CD4-positive, alpha-beta T cell (primary cell): ENCODE measurements around the gene IFT57. TPM values are rescaled to one million over a fixed set of nuclear protein-coding genes. Genes with fewer than 3 reads are reported as not detected.

Source experiments
- ATAC-seq: fragments of 200-7000 bp; cut with Tn5 transposase; one replicate; pipeline ENCODE4 v1.10.0; 2022; ENCODE audit warnings: mild to moderate bottlenecking; ENCODE audit not compliant: poor library complexity
- CTCF ChIA-PET: fragments of 350-600 bp; sonication (Branson Sonifier 250); formaldehyde crosslinking; loops from one replicate; lab custom pipeline; 2021; ENCODE audit warnings: antibody characterized with exemption, inconsistent platforms; lab: Charles Lee
- POLR2A ChIA-PET: fragments of 350-600 bp; sonication (Branson Sonifier 250); formaldehyde crosslinking; loops from one replicate; lab custom pipeline; 2021; ENCODE audit warnings: antibody characterized with exemption, inconsistent platforms; lab: Charles Lee
- DNase-seq, 14 experiments: peaks; one replicate each; pipeline ENCODE4 v3.0.0-alpha.2; 2013 to 2020; ENCODE audit warnings: mixed read lengths in 2 of 14
- H3K27ac ChIP-seq, 2 donors: one replicate each; pipeline versions ENCODE4 v1.5.1 to v1.7.0; 2013; ENCODE audit warnings: low read length in 2 of 2, low read depth in 1 of 2, mild to moderate bottlenecking in 1 of 2
- H3K27me3 ChIP-seq, 2 experiments: 1 replicate in 1 of 2; 2 replicates in 1 of 2; pipeline versions ENCODE4 v1.6.1 to v1.7.0; 2013; ENCODE audit warnings: low read length in 2 of 2, control low read depth in 1 of 2, mild to moderate bottlenecking in 1 of 2, moderate library complexity in 1 of 2; ENCODE audit not compliant: insufficient read depth in 2 of 2, control insufficient read depth in 1 of 2
- H3K36me3 ChIP-seq: one replicate; pipeline ENCODE4 v1.6.1; 2013; ENCODE audit warnings: low read length, control low read depth; ENCODE audit not compliant: insufficient read depth
- H3K4me1 ChIP-seq: one replicate; pipeline ENCODE4 v1.6.1; 2013; ENCODE audit warnings: low read length, control low read depth; ENCODE audit not compliant: insufficient read depth
- H3K4me3 ChIP-seq: one replicate; pipeline ENCODE4 v1.5.1; 2013; ENCODE audit warnings: mild to moderate bottlenecking, low read length, moderate library complexity
- H3K9me3 ChIP-seq, 2 experiments: 1 replicate in 1 of 2; 2 replicates in 1 of 2; pipeline versions ENCODE4 v1.6.1 to v1.7.0; 2013; ENCODE audit warnings: low read length in 2 of 2, mild to moderate bottlenecking in 2 of 2, control low read depth in 1 of 2, moderate library complexity in 1 of 2; ENCODE audit not compliant: control insufficient read depth in 1 of 2, insufficient read depth in 1 of 2
- H3K27ac Mint-ChIP-seq: one replicate; pipeline ENCODE4 v1.8.0; 2020; ENCODE audit warnings: mixed read lengths
- H3K27me3 Mint-ChIP-seq: one replicate; pipeline ENCODE4 v1.8.0; 2021; ENCODE audit warnings: mixed read lengths
- H3K36me3 Mint-ChIP-seq: one replicate; pipeline ENCODE4 v1.8.0; 2021; ENCODE audit warnings: low read depth, mixed read lengths
- H3K4me1 Mint-ChIP-seq: one replicate; pipeline ENCODE4 v1.8.0; 2021; ENCODE audit warnings: low read depth, mixed read lengths
- H3K4me3 Mint-ChIP-seq: one replicate; pipeline ENCODE4 v1.8.0; 2020; ENCODE audit warnings: mild to moderate bottlenecking, mixed read lengths
- H3K9me3 Mint-ChIP-seq: one replicate; pipeline ENCODE4 v1.8.0; 2020; ENCODE audit warnings: mixed read lengths
- CTCF ChIP-seq: fragments of 200-600 bp; IDR thresholded peaks from one replicate; pipeline ENCODE4 v1.8.0; 2022; ENCODE audit warnings: antibody characterized with exemption, mild to moderate bottlenecking
- intact Hi-C, 2 experiments: fragments of 100-400 bp; cut with DNase I in 1 of 2; cut with micrococcal nuclease in 1 of 2; formaldehyde crosslinking; loops; one replicate each; pipeline versions ENCODE4 v1.15.1 to v1.9.0; 2023 to 2025; cut with DNase I, micrococcal nuclease
- total RNA-seq, 174 experiments: library from RNA in 2 of 174; stranded (reverse) in 2 of 174; gene quantifications; one replicate each; pipeline ENCODE4 v1.2.3 and lab custom pipeline; 2021 to 2026

Gene IFT57
- total RNA-seq, 2 experiments from 2014 or later = 56.6 to 58.6 TPM

GRCh38 chr3:108241721-108242120, 19.5 kb upstream of the IFT57 start:
- POLR2A ChIA-PET = no interaction called here
- intact Hi-C loops = no loop called here
- Histone ChIP-seq H3K4me3 (no peak overlapping the region), H3K27ac (no peak overlapping the region), H3K4me1 (no peaks in the 10 kb centered on the region), H3K27me3 (no peaks in the 10 kb centered on the region), H3K9me3 (peaks cover 0 to 4% of the 10 kb centered on the region in 2 experiments), H3K36me3 (no peaks in the 10 kb centered on the region)
- DNase-seq = no peak
- CTCF ChIA-PET = no interaction called here
- no peak for TF ChIP-seq CTCF
- Mint-ChIP-seq H3K27me3 (no peaks in the 10 kb centered on the region), H3K4me3 (no peak overlapping the region), H3K4me1 (no peaks in the 10 kb centered on the region), H3K27ac (no peak overlapping the region), H3K9me3 (no peaks in the 10 kb centered on the region), H3K36me3 (no peaks in the 10 kb centered on the region)
- no peak for ATAC-seq

GRCh38 chr3:108241146-108241545, 18.9 kb upstream of the IFT57 start:
- ATAC-seq = no peak
- H3K9me3 Mint-ChIP-seq = no peaks in the 10 kb centered on the region
- H3K36me3 Mint-ChIP-seq = no peaks in the 10 kb centered on the region
- DNase-seq = no peak
- CTCF ChIA-PET = no interaction called here
- no peak overlapping the region for H3K27ac Mint-ChIP-seq
- no peak for TF ChIP-seq CTCF
- no peaks in the 10 kb centered on the region for H3K27me3 Mint-ChIP-seq
- Histone ChIP-seq H3K9me3 (peaks cover 0 to 7% of the 10 kb centered on the region in 2 experiments), H3K27me3 (no peaks in the 10 kb centered on the region), H3K4me3 (no peak overlapping the region), H3K27ac (no peak overlapping the region), H3K4me1 (no peaks in the 10 kb centered on the region), H3K36me3 (no peaks in the 10 kb centered on the region)
- intact Hi-C loops = no loop called here
- POLR2A ChIA-PET = no interaction called here
- no peaks in the 10 kb centered on the region for H3K4me1 Mint-ChIP-seq
- no peak overlapping the region for H3K4me3 Mint-ChIP-seq

DNA sequence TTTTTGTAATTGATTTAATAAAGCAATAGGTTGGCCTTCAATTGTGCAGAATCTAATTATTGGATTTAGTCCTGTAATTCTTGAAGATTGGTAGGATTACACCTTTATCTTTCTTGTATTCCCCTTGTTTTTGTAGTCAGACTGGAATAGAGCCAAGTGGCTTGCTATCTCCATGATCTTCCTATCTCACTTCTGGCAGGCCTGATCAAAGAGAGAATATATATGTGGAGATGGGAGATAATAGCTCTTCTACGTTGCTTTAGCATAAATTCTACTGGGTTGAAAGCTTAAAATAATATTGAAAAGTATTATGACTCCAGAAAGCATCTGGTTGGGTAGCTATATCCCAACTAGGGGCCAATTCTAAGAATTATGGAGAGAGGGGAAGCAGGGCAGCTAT, 16.9 kb upstream of the IFT57 start:
- no peak overlapping the region for H3K4me3 Mint-ChIP-seq
- ChIA-PET POLR2A (interaction anchor here (0.9 to 1.1 kb wide), 2 partner anchors 16 to 24 kb away, joined by 3 read pairs; no protein-coding TSS in a partner anchor), CTCF (no interaction called here)
- no peak for ATAC-seq
- Histone ChIP-seq H3K9me3 (peaks cover 0 to 4% of the 10 kb centered on the region in 2 experiments), H3K36me3 (no peaks in the 10 kb centered on the region), H3K4me3 (no peak overlapping the region), H3K27ac (no peak overlapping the region), H3K4me1 (no peaks in the 10 kb centered on the region), H3K27me3 (no peaks in the 10 kb centered on the region)
- no peaks in the 10 kb centered on the region for H3K4me1 Mint-ChIP-seq
- no peaks in the 10 kb centered on the region for H3K27me3 Mint-ChIP-seq
- no peak for TF ChIP-seq CTCF
- no peak for DNase-seq
- no peaks in the 10 kb centered on the region for H3K36me3 Mint-ChIP-seq
- H3K27ac Mint-ChIP-seq = no peak overlapping the region
- H3K9me3 Mint-ChIP-seq = no peaks in the 10 kb centered on the region
- intact Hi-C loops = no loop called here
